Suppressor macrophage treated with lipopolysaccharide for 1 hour (primary cell): ENCODE results near the gene CEACAM8.
"Not testable (repeated sequence)": the region's sequence is repeated elsewhere in the genome, so short reads cannot be mapped to it uniquely, and the experiment has no call there.

Source experiments
- DNase-seq, 3 donors: peaks; one replicate each; pipeline ENCODE4 v3.0.0-alpha.2; 2020 to 2022

The CEACAM8 gene

GRCh38 chr19:42540071-42540553 is 54.6 kb downstream of the CEACAM8 start:
- DNase-seq, result no peak

GRCh38 chr19:42538841-42539709 is 55.6 kb downstream of the CEACAM8 start:
- peak in 2 of 3 donors; percentile 31 to 40 for DNase-seq

- not testable (repeated sequence) for DNase-seq
Measured at GRCh38 chr19:42535276-42535675, 59.4 kb downstream of the CEACAM8 start.

- DNase-seq, result no peak
Measured at GRCh38 chr19:42534391-42534790, 60.3 kb downstream of the CEACAM8 start.

- no peak for DNase-seq
Measured at GRCh38 chr19:42532891-42533290, 61.8 kb downstream of the CEACAM8 start.

- DNase-seq, result no peak
Measured at GRCh38 chr19:42531313-42531712, 63.4 kb downstream of the CEACAM8 start.
